ENCODE results near the gene MBOAT1. TPM values are rescaled to one million over a fixed set of nuclear protein-coding genes. Genes with fewer than 3 reads are reported as not detected.

MBOAT1 gene
- total RNA-seq, 1 experiment from 2014 or later = 22.0 TPM

DNA sequence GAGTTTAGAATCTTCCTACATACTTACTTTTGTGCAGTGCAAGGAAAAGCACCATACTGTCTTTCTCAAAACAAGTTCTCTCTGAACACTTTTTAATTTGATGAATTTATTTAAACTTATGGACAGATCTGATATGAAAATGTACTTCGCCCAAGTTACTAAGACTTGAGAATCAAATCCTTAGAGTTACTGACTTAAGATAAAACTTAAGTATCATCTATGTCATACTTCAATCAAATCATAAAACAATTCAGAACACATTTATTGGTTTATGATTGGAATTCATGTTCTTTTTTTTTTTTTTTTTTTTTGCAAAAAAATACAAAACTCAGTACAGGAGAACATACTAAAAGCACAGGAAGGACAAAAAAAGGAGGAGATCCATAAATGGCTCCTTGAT, 77.7 kb downstream of the MBOAT1 start:
- Histone ChIP-seq H3K4me2 (no peak overlapping the region), H3F3A (ENCODE audit: insufficient read depth, low read depth) (no peaks in the 10 kb centered on the region), H3K4me3 (no peak overlapping the region), H3K79me2 (ENCODE audit: low read depth) (no peaks in the 10 kb centered on the region), H3K4me1 (replicated peaks; ENCODE audit: insufficient read depth) (no peaks in the 10 kb centered on the region), H4K20me1 (ENCODE audit: insufficient read depth) (no peaks in the 10 kb centered on the region), H2AFZ (no peak overlapping the region), H3K27me3 (ENCODE audit: insufficient read depth, low read depth) (no peaks in the 10 kb centered on the region), H3K9me2 (ENCODE audit: insufficient read depth) (no peaks in the 10 kb centered on the region), H3K27ac (no peak overlapping the region), H3K36me3 (ENCODE audit: low read depth) (no peaks in the 10 kb centered on the region), H3K9me3 (ENCODE audit: insufficient read depth, low read depth) (no peaks in the 10 kb centered on the region)
- no TSS peak for BruUV-seq (replicated peaks)
- POLR2A ChIA-PET (ENCODE audit: unreplicated experiment) = no interaction called here
- CTCF ChIA-PET = interaction anchor here (0.7 kb wide), 1 partner anchor 1296 kb away, joined by 13 read pairs; no protein-coding TSS in a partner anchor
- no peak for DNase-seq
- no peak for TF ChIP-seq EZH2 (IDR thresholded peaks at IDR 0.05; ENCODE audit: low read depth)
- TF ChIP-seq, protein P1, sequence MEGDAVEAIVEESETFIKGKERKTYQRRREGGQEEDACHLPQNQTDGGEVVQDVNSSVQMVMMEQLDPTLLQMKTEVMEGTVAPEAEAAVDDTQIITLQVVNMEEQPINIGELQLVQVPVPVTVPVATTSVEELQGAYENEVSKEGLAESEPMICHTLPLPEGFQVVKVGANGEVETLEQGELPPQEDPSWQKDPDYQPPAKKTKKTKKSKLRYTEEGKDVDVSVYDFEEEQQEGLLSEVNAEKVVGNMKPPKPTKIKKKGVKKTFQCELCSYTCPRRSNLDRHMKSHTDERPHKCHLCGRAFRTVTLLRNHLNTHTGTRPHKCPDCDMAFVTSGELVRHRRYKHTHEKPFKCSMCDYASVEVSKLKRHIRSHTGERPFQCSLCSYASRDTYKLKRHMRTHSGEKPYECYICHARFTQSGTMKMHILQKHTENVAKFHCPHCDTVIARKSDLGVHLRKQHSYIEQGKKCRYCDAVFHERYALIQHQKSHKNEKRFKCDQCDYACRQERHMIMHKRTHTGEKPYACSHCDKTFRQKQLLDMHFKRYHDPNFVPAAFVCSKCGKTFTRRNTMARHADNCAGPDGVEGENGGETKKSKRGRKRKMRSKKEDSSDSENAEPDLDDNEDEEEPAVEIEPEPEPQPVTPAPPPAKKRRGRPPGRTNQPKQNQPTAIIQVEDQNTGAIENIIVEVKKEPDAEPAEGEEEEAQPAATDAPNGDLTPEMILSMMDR (conservative IDR thresholded peaks at IDR 0.05) = no peak
- intact Hi-C loops (cut with micrococcal nuclease; ENCODE audit: unreplicated experiment) = no loop called here

DNA sequence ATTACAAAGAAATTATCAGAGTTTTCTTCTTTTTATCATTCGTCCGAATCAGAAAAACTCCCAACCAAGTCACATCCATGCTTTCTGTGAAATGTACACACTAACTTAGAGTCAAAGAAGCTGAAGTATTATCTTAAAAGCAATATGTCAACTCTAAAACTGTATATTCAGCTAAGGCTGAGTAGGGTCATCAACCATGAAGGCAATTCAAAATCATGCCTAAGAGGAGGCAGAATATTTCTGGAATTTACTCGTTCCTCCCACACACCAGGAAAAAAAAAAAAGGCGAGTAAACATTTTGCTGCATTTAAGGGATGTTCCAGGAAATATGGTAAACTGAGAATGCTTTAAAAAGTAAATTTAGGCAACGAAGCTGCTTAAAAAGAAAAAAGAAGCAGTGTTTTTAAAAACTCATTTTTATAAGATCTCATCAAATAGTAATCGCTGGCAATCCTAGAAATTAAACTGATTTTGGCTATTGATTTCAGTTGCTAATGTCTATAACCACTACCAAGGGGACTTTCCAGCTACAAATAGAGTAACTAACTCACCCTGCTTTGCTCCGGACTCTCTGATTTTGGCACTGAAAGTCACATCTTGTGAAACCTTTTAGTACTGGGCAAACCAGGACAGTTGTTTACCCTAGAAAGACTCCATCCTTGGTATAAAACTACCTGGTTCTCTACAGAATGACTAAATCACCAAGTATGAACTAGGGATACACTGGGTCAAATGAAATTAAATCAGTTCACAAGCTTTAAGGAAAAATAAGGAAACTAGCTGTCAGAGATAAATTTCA, 82.8 kb downstream of the MBOAT1 start:
- Histone ChIP-seq H3K9me3 (ENCODE audit: insufficient read depth, low read depth) (no peaks in the 10 kb centered on the region), H3K4me2 (no peak overlapping the region), H3K4me3 (no peak overlapping the region), H4K20me1 (ENCODE audit: insufficient read depth) (no peaks in the 10 kb centered on the region), H3K27ac (no peak overlapping the region), H3K9me2 (ENCODE audit: insufficient read depth) (no peaks in the 10 kb centered on the region), H3K36me3 (ENCODE audit: low read depth) (no peaks in the 10 kb centered on the region), H3K4me1 (replicated peaks; ENCODE audit: insufficient read depth) (no peaks in the 10 kb centered on the region), H2AFZ (no peak overlapping the region), H3K27me3 (ENCODE audit: insufficient read depth, low read depth) (no peaks in the 10 kb centered on the region), H3F3A (ENCODE audit: insufficient read depth, low read depth) (no peaks in the 10 kb centered on the region), H3K79me2 (ENCODE audit: low read depth) (no peaks in the 10 kb centered on the region)
- no TSS peak for BruUV-seq (replicated peaks)
- ChIA-PET CTCF (no interaction called here), POLR2A (ENCODE audit: unreplicated experiment) (no interaction called here)
- TF ChIP-seq, protein P1 (conservative IDR thresholded peaks at IDR 0.05) = no peak
- TF ChIP-seq EZH2 (IDR thresholded peaks at IDR 0.05; ENCODE audit: low read depth) = no peak
- no peak for DNase-seq
- intact Hi-C loops (cut with micrococcal nuclease; ENCODE audit: unreplicated experiment) = loop anchor here (5.0 kb wide), 1 partner anchor 138 kb away; no protein-coding TSS in a partner anchor

DNA sequence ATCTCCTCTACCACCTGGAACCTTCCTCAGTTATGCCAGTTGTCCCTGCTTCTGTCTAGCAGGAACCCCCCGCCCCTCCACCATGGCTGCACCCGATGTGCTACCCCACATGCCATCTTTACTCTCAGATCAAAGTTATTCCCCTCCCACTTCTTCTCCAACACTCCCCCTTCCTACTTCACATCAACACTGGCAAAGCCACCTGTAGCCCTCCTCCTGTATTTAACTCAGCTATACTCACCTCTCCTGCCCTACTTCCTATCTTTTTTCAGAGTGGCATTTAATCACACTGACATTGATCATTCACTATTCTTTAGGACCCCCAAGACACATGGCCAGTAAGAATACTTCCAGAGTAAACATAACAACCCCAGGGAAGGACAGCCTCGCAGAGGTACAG, 84.3 kb downstream of the MBOAT1 start:
- BruUV-seq (replicated peaks) = no TSS peak
- H3F3A ChIP-seq (ENCODE audit: insufficient read depth, low read depth) = no peaks in the 10 kb centered on the region

More for the DNA sequence above, 84.3 kb downstream of the MBOAT1 start:
- Histone ChIP-seq H2AFZ (no peak overlapping the region), H3K79me2 (ENCODE audit: low read depth) (no peaks in the 10 kb centered on the region), H3K27me3 (ENCODE audit: insufficient read depth, low read depth) (no peaks in the 10 kb centered on the region), H3K4me1 (replicated peaks; ENCODE audit: insufficient read depth) (no peaks in the 10 kb centered on the region), H3K4me2 (no peak overlapping the region), H4K20me1 (ENCODE audit: insufficient read depth) (no peaks in the 10 kb centered on the region), H3K36me3 (ENCODE audit: low read depth) (no peaks in the 10 kb centered on the region), H3K9me2 (ENCODE audit: insufficient read depth) (no peaks in the 10 kb centered on the region), H3K9me3 (ENCODE audit: insufficient read depth, low read depth) (no peaks in the 10 kb centered on the region), H3K4me3 (no peak overlapping the region), H3K27ac (no peak overlapping the region)
- ChIA-PET CTCF (no interaction called here), POLR2A (ENCODE audit: unreplicated experiment) (interaction anchor here (0.5 kb wide), 1 partner anchor 50 kb away, joined by 32 read pairs; no protein-coding TSS in a partner anchor)
- TF ChIP-seq, protein P1 (conservative IDR thresholded peaks at IDR 0.05) = no peak
- TF ChIP-seq EZH2 (IDR thresholded peaks at IDR 0.05; ENCODE audit: low read depth) = no peak
- intact Hi-C loops (cut with micrococcal nuclease; ENCODE audit: unreplicated experiment) = loop anchor here (5.0 kb wide), 1 partner anchor 139 kb away; no protein-coding TSS in a partner anchor
- no peak for DNase-seq
